Heart left ventricle (tissue), 13 donors: ENCODE results near the gene RNF123.

Experiments
- CTCF ChIP-seq, 12 donors: fragments of 200-600 bp; sonication (generic) in 4 of 12; IDR thresholded peaks; one replicate each; pipeline versions ENCODE4 v1.5.0 to v1.8.0; 2018 to 2022; ENCODE audit warnings: antibody characterized with exemption in 12 of 12, mild to moderate bottlenecking in 5 of 12
- POLR2A ChIP-seq, 2 donors: fragments of 450-650 bp; IDR thresholded peaks; one replicate each; pipeline ENCODE4 v1.6.1; 2017; ENCODE audit warnings: antibody characterized with exemption in 2 of 2, mild to moderate bottlenecking in 2 of 2, moderate library complexity in 2 of 2
- donor health status: ischemic (EF 13 %, LVEDD 7.1; RV severe dilation, severe dysfunction).
- donor health status: DM: no; HTN: yes; CAD: no.
- donor health status: DM: no; HTN: no; CAD: no.
- donor health status: ischemic (EF 25% LVEDD 6.9; RV normal size, moderate dysfunction).
- donor health status: ischemic (EF 25% LVEDD 5.7; RV mildly dilated, moderate dysfunction).
- donor health status: ischemic (EF 35%, LVEDD 5.7; RV mildly dilated, moderate dysfunction).
- donor health status: nonischemic (EF 11% LVEDD 7.7; RV severe dilation, severe dysfunction).
- donor health status: DM: yes; HTN: yes; CAD: no.
- donor health status: PGD.
- donor health status: ischemic (EF 29% LVEDD 5.4; RV normal size, mild dysfunction).
- donor health status: nonischemic (EF 23%, LVEDD 6.1; RV moderate dilation, normal function).

DNA sequence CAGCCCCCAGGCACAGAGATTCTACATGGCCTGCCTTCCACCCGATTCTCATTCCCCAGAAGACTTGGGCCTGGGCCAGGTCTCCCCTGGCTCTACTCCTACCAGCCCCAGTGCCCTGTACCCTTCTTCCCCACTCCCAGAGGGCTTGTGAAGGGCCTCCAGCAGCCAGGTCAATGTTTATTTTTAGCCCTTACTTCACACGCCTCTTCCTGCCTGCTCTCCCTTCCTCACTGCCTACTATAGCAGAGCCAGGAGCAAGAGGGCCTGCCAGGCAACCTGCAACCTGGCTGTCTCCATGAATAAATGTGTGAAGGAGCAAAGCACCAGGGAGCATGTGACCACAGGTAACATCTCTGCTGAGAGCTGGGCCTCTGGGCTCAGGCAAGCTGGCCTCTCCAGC lies 41.6 kb upstream of the RNF123 start:
- TF ChIP-seq CTCF (IDR thresholded peaks at IDR 0.05), result no peak
- TF ChIP-seq POLR2A (IDR thresholded peaks at IDR 0.05), result no peak
